Hepatocyte (in vitro differentiated cells): ENCODE results near the gene AP1S3. TPM values are rescaled to one million over a fixed set of nuclear protein-coding genes. Genes with fewer than 3 reads are reported as not detected.

ENCODE experiments used
- DNase-seq: peaks from one replicate; pipeline ENCODE4 v3.0.0-alpha.2; 2016; ENCODE audit warnings: low spot score
- H2AFZ ChIP-seq: fragments of 200-600 bp; sonication (generic); 2 replicates; pipeline ENCODE4 v1.6.0; 2016; ENCODE audit warnings: antibody characterized with exemption, mild to moderate bottlenecking
- H3K27ac ChIP-seq: fragments of 200-600 bp; sonication (generic); 2 replicates; pipeline ENCODE4 v1.5.1; 2016; ENCODE audit warnings: mild to moderate bottlenecking
- H3K27me3 ChIP-seq: fragments of 200-600 bp; sonication (generic); 2 replicates; pipeline ENCODE4 v1.6.1; 2016
- H3K36me3 ChIP-seq: fragments of 200-600 bp; sonication (generic); replicated peaks from 2 replicates; pipeline ENCODE4 v1.5.1; 2016; ENCODE audit warnings: low read depth; ENCODE audit not compliant: insufficient read depth
- H3K4me1 ChIP-seq: fragments of 200-600 bp; sonication (generic); 2 replicates; pipeline ENCODE4 v1.5.1; 2016; ENCODE audit warnings: mild to moderate bottlenecking, moderate library complexity; ENCODE audit not compliant: insufficient read depth
- H3K4me2 ChIP-seq: fragments of 200-600 bp; sonication (generic); 2 replicates; pipeline ENCODE4 v1.6.0; 2016
- H3K4me3 ChIP-seq: fragments of 200-600 bp; sonication (generic); 2 replicates; pipeline ENCODE4 v1.5.1; 2016; ENCODE audit warnings: mild to moderate bottlenecking
- H3K79me2 ChIP-seq: fragments of 200-600 bp; sonication (generic); 2 replicates; pipeline ENCODE4 v1.6.0; 2017; ENCODE audit warnings: mild to moderate bottlenecking
- H3K9me2 ChIP-seq: fragments of 200-600 bp; sonication (generic); replicated peaks from 2 replicates; pipeline ENCODE4 v1.6.0; 2017; ENCODE audit warnings: mild to moderate bottlenecking; ENCODE audit not compliant: insufficient read depth
- H3K9me3 ChIP-seq: fragments of 200-600 bp; sonication (generic); 2 replicates; pipeline ENCODE4 v1.5.1; 2016; ENCODE audit warnings: low read depth, mild to moderate bottlenecking
- H4K20me1 ChIP-seq: fragments of 200-600 bp; sonication (generic); 2 replicates; pipeline ENCODE4 v1.6.0; 2016; ENCODE audit warnings: mild to moderate bottlenecking; ENCODE audit not compliant: insufficient read depth, poor library complexity, severe bottlenecking
- CTCF ChIP-seq: fragments of 200-600 bp; sonication (generic); IDR thresholded peaks from 2 replicates; pipeline ENCODE4 v1.5.1; 2016; ENCODE audit warnings: antibody characterized with exemption, mild to moderate bottlenecking; ENCODE audit not compliant: poor library complexity
- EZH2 ChIP-seq: fragments of 200-600 bp; sonication (generic); IDR thresholded peaks from 2 replicates; pipeline ENCODE4 v1.6.1; 2016; ENCODE audit warnings: antibody characterized with exemption, mild to moderate bottlenecking, borderline replicate concordance
- EZH2phosphoT487 ChIP-seq: fragments of 200-600 bp; sonication (generic); IDR thresholded peaks from one replicate; pipeline ENCODE4 v1.6.1; 2018; ENCODE audit warnings: antibody characterized with exemption, mild to moderate bottlenecking, low read depth, moderate library complexity; ENCODE audit not compliant: unreplicated experiment, severe bottlenecking
- WGBS: methylation state at CpG from one replicate; pipeline ENCODE4 v1.1.6; 2016; ENCODE audit warnings: low lambda C conversion rate; ENCODE audit errors: missing lambda C conversion rate; 5-methylcytosine and 5-hydroxymethylcytosine counted together
- polyA plus RNA-seq: library from polyadenylated mRNA; unstranded; fragments of >200 nt; fragmentation: Nextera tagmentation; extraction: Ambion mirVana; gene quantifications from 2 replicates; pipeline ENCODE4 v1.2.1, GENCODE V29; 2016
- total RNA-seq: library from RNA; depleted of rRNA; stranded (reverse); fragments of >200 nt; gene quantifications from 2 replicates; pipeline ENCODE4 v1.2.3, GENCODE V29; 2014

AP1S3 gene
- total and polyA plus RNA-seq, 2 experiments from 2014 or later, result 16.5 to 30.7 TPM

GRCh38 chr2:223786236-223786635 is 51.1 kb downstream of the AP1S3 start:
- no peak for DNase-seq
- Histone ChIP-seq H3K27me3 (no peaks in the 10 kb centered on the region), H2AFZ (no peak overlapping the region), H3K4me1 (no peaks in the 10 kb centered on the region), H3K4me3 (no peak overlapping the region), H3K27ac (no peak overlapping the region), H3K4me2 (no peak overlapping the region), H3K9me3 (no peaks in the 10 kb centered on the region), H3K79me2 (peaks cover 32% of the 10 kb centered on the region), H3K9me2 (no peaks in the 10 kb centered on the region), H4K20me1 (no peaks in the 10 kb centered on the region), H3K36me3 (no peaks in the 10 kb centered on the region)
- 86% methylated on average over 5 of the region's 5 CpGs for WGBS
- TF ChIP-seq CTCF, result no peak
- TF ChIP-seq EZH2, result no peak
- no peak for TF ChIP-seq EZH2phosphoT487

GRCh38 chr2:223784221-223784772 is 53.1 kb downstream of the AP1S3 start:
- no peaks in the 10 kb centered on the region for H3K36me3 ChIP-seq
- H3K79me2 ChIP-seq, result peaks cover 19% of the 10 kb centered on the region
- no peaks in the 10 kb centered on the region for H3K9me3 ChIP-seq
- no peak for TF ChIP-seq EZH2phosphoT487
- H3K9me2 ChIP-seq, result no peaks in the 10 kb centered on the region
- no peak overlapping the region for H2AFZ ChIP-seq
- no peaks in the 10 kb centered on the region for H3K27me3 ChIP-seq
- no peaks in the 10 kb centered on the region for H3K4me1 ChIP-seq
- no peaks in the 10 kb centered on the region for H4K20me1 ChIP-seq
- H3K27ac ChIP-seq, result no peak overlapping the region
- WGBS, result 87% methylated on average over 4 of the region's 5 CpGs
- H3K4me2 ChIP-seq, result no peak overlapping the region
- no peak for DNase-seq
- H3K4me3 ChIP-seq, result no peak overlapping the region

GRCh38 chr2:223782629-223783028 is 54.8 kb downstream of the AP1S3 start:
- Histone ChIP-seq H3K9me3 (no peaks in the 10 kb centered on the region), H3K79me2 (peaks cover 7% of the 10 kb centered on the region), H3K27ac (no peak overlapping the region), H3K4me1 (no peaks in the 10 kb centered on the region), H2AFZ (no peak overlapping the region), H3K4me3 (no peak overlapping the region), H3K4me2 (no peak overlapping the region), H3K9me2 (no peaks in the 10 kb centered on the region), H3K27me3 (no peaks in the 10 kb centered on the region), H3K36me3 (no peaks in the 10 kb centered on the region), H4K20me1 (no peaks in the 10 kb centered on the region)
- no peak for DNase-seq
- 74% methylated on average over 3 of the region's 3 CpGs for WGBS
- TF ChIP-seq EZH2 (no peak), CTCF (no peak), EZH2phosphoT487 (no peak)

- Histone ChIP-seq H4K20me1 (no peaks in the 10 kb centered on the region), H3K9me3 (no peaks in the 10 kb centered on the region), H3K4me1 (no peaks in the 10 kb centered on the region), H3K27me3 (no peaks in the 10 kb centered on the region), H3K4me3 (no peak overlapping the region), H2AFZ (no peak overlapping the region), H3K36me3 (no peaks in the 10 kb centered on the region), H3K4me2 (no peak overlapping the region), H3K79me2 (peaks cover 3% of the 10 kb centered on the region), H3K9me2 (no peaks in the 10 kb centered on the region), H3K27ac (no peak overlapping the region)
- no peak for DNase-seq
- WGBS, result 90% methylated on average over 3 of the region's 3 CpGs
- TF ChIP-seq CTCF (no peak), EZH2 (no peak), EZH2phosphoT487 (no peak)
Measured at GRCh38 chr2:223781560-223781959, 55.8 kb downstream of the AP1S3 start.
